Activated CD8-positive, alpha-beta memory T cell treated with anti-CD3 and anti-CD28 coated beads for 48 hours (primary cell): ENCODE data around the gene FBXO40.

Experiments used
- DNase-seq, 3 experiments: peaks; one replicate each; pipeline ENCODE4 v3.0.0-alpha.2; 2020; ENCODE audit warnings: low read depth in 2 of 3, low spot score in 2 of 3

FBXO40 gene

GRCh38 chr3:121619691-121620090, 26.5 kb downstream of the FBXO40 start:
- DNase-seq = no peak

GRCh38 chr3:121621491-121621890, 28.3 kb downstream of the FBXO40 start:
- DNase-seq = no peak

- DNase-seq = no peak
These were observed 31.1 kb downstream of the FBXO40 start for GRCh38 chr3:121624147-121624899.

- no peak for DNase-seq
These were observed 33.3 kb downstream of the FBXO40 start for GRCh38 chr3:121626495-121626894.

- DNase-seq = no peak
These were observed 34.0 kb downstream of the FBXO40 start for GRCh38 chr3:121627211-121627610.

- no peak for DNase-seq
These were observed 34.4 kb downstream of the FBXO40 start for GRCh38 chr3:121627622-121628021.

GRCh38 chr3:121629601-121630000, 36.4 kb downstream of the FBXO40 start:
- DNase-seq = no peak

- no peak for DNase-seq
These were observed 37.2 kb downstream of the FBXO40 start for GRCh38 chr3:121630355-121630754.

- no peak for DNase-seq
These were observed 44.7 kb downstream of the FBXO40 start for GRCh38 chr3:121637922-121638321.

- no peak for DNase-seq
These were observed 47.9 kb downstream of the FBXO40 start for GRCh38 chr3:121641127-121641526.

GRCh38 chr3:121642601-121643314, 49.6 kb downstream of the FBXO40 start:
- DNase-seq = no peak

GRCh38 chr3:121645054-121645453, 51.9 kb downstream of the FBXO40 start:
- DNase-seq = no peak

- no peak for DNase-seq
These were observed 55.2 kb downstream of the FBXO40 start for GRCh38 chr3:121648219-121648958.

- DNase-seq = no peak
These were observed 56.5 kb downstream of the FBXO40 start for GRCh38 chr3:121649645-121650044.

- DNase-seq = no peak
These were observed 58.5 kb downstream of the FBXO40 start for GRCh38 chr3:121651684-121652083.

GRCh38 chr3:121654493-121655385, 61.6 kb downstream of the FBXO40 start:
- DNase-seq = no peak

GRCh38 chr3:121658716-121659435, 65.7 kb downstream of the FBXO40 start:
- no peak for DNase-seq

GRCh38 chr3:121659586-121659985, 66.4 kb downstream of the FBXO40 start:
- no peak for DNase-seq

GRCh38 chr3:121660356-121661171, 67.4 kb downstream of the FBXO40 start, which contains the start of gene HCLS1:
Gene HCLS1 (minus strand): TSS chr3:121660903. CDS start chr3:121658347, 2,556 bp downstream.
- peak; percentile 38 to 52 (median 50) for DNase-seq
